RPMI7951 (cell line): ENCODE measurements around the gene AADACL3. TPM values are rescaled to one million over a fixed set of nuclear protein-coding genes. Genes with fewer than 3 reads are reported as not detected.
A peak's percentile ranks its signal among the peaks of the same experiment; 100 is the strongest.
"Not testable (repeated sequence)": the region's sequence is repeated elsewhere in the genome, so short reads cannot be mapped to it uniquely, and the experiment has no call there.

Experiments
- DNase-seq: peaks from one replicate; pipeline ENCODE4 v3.0.0-alpha.2; 2012; ENCODE audit warnings: low read depth
- total RNA-seq: library from RNA; depleted of rRNA; stranded (reverse); fragments of >200 nt; shearing (Covaris generic); gene quantifications from 2 replicates; pipeline ENCODE4 v1.2.3, GENCODE V29; 2014

AADACL3 gene
- total RNA-seq, 1 experiment from 2014 or later = not detected

DNA sequence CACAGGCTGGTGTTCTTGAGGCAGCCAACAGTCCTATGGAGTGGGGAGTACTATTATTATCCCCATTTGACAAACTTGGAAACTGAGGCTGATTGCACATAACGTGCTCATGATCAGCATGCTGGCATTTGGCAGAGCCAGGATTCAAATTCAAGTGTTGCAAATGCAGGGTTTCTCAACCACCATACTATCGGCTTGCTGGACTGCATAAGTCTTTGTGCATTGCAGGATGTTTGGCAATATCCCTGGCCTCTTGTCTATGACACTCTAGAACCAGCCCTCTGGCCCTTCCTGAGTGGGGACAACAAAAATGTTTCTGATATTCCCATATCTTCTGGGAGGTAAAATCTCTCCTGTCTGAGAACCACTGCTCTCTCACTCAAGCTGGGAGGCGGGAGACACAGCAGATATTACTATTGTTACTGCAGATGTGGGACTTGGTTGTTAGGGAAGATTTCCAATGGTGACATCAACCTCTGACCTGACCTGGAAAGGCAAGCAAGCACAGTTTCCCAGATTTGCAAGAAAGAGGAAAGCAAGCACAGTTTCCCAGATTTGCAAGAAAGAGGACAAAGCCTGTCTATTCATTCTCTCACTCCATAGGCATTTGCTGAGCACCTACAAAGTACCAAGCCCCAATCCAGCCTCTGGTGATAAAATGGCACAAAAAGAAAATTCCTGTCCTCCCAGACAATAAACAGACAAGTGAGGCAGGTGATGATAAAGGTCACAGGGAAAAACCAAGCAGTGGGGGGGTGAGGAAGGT lies 1.0 kb upstream of the AADACL3 start:
- DNase-seq = no peak

GRCh38 chr1:12717301-12717838 lies 1.5 kb downstream of the AADACL3 start:
- no peak for DNase-seq

GRCh38 chr1:12722626-12723025 lies 6.7 kb downstream of the AADACL3 start:
- DNase-seq = no peak

DNA sequence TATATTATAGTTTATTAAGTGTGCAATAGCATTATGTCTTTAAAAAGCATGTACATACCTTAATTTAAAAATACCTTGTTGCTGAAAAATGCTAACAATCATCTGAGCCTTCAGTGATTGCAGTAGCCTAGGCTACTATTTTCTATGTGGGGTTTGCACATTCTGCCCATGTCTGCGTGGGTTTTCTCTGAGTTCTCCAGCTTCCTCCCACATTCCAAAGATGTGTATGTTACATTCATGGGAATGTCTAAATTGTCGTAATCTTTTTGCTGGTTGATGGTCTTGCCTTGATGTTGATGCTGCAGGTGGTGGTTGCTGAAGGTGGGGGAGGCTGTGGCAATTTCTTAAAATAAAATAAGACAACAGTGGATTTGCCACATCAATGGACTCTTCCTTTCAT lies 12.5 kb downstream of the AADACL3 start:
- no peak for DNase-seq

DNA sequence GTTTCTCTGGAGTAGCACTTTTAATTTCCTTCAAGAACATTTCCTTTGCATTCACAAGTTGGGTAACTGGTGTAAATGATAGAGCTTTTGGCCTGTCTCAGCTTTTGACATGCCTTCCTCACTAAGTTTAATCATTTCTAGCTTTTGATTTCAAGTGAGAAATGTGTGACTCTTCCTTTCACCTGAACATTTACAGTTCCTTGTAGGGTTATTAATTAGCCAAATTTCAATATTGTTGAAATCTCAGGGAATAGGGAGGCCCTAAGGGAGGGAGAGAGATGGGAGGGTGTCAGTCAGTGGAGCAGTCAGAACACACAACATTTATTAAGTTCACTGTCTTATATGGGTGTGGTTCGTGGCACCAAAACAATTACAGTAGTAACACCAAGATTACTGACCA lies 14.2 kb downstream of the AADACL3 start:
- DNase-seq = no peak

- DNase-seq = not testable (repeated sequence)
These were observed 15.2 kb downstream of the AADACL3 start for GRCh38 chr1:12731084-12731483.

DNA sequence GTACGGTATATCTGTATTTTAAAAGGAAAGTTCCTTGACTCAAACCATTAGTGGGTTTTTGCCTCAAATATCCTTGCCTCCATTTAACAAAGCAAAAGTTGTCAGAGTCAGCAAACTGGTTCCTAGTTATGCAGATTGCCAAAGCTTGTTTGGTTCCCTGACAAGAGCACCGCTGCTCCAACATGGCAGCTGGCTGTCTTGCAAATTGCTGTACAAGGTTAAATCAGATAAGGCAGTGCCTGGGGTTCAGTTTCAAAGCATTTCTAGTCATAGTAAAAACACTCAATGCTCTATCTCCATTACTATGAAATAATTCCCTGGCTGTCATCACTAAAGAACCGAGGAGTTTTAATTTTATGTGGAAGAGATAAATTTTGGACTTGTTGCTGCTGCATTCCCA lies 18.7 kb downstream of the AADACL3 start:
- DNase-seq = no peak

DNA sequence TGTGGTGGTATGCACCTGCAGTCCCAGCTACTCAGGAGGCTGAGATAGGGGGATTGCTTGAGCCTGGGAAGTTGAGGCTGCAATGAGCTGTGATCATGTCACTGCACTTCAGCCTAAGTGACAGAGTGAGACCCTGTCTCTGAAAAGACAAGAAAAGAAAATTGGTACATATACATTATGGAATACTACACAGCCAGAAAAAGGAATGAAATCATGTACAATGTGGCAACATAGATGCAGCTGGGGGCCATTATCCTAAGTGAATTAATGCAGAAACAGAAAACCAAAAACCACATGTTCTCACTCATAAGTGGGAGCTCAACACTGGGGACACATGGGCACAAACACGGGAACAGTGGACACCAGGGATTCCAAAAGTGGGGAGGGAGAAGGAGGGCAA lies 23.0 kb downstream of the AADACL3 start:
- no peak for DNase-seq

DNA sequence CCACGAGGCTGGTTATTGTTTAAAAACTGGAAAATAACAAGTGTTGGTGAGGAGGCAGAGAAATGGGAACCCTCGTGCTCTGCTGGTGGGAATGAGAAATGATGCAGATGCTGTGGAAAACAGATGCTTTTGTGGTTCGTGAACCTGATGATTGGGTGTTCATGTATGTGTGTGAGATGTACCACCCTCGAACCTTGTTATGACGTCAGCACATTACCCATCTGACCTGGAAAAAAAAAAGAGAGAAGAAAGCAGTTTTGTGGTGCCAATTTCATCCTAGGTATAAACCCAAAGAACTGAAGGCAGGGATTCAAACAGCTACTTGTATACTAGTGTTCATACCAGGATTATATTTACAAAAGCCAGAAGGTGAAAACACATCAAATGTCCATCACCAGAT lies 23.7 kb downstream of the AADACL3 start:
- no peak for DNase-seq

GRCh38 chr1:12741946-12742345 lies 26.0 kb downstream of the AADACL3 start:
- DNase-seq = no peak

GRCh38 chr1:12745126-12745991 lies 29.4 kb downstream of the AADACL3 start:
- no peak for DNase-seq

- DNase-seq = peak; percentile 14
These were observed 30.0 kb downstream of the AADACL3 start, which contains the start of gene CFAP107 for GRCh38 chr1:12745992-12746323. Gene CFAP107, plus strand, starts transcription at chr1:12746200. Its CDS starts 231 bp downstream, at chr1:12746431.

- DNase-seq = no peak
These were observed 33.0 kb downstream of the AADACL3 start for GRCh38 chr1:12748778-12749355.

GRCh38 chr1:12754738-12755137 lies 38.8 kb downstream of the AADACL3 start:
- DNase-seq = no peak

DNA sequence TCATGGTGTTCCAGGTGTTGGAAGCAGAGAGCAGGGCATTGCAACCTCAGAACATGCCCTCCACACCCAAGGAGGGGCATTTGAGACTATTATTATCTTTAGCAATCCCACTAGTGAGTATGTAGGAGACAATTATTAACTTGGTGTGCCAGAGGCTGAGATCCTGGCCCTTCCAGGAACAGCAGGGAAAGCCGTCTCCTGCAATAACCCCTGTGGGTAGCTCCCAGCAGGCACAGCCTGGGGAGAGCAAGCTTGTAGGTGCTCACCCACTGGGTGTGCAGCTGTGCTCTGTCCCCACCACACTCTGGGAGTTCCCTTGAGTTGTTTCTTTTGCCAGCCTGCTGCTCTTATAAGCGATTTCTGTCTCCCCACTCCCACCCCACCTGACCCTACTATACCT lies 40.4 kb downstream of the AADACL3 start:
- DNase-seq = no peak

- no peak for DNase-seq
These were observed 41.0 kb downstream of the AADACL3 start for GRCh38 chr1:12756768-12757413.

GRCh38 chr1:12757836-12758235 lies 41.9 kb downstream of the AADACL3 start:
- DNase-seq = no peak

GRCh38 chr1:12760256-12760795 lies 44.4 kb downstream of the AADACL3 start:
- DNase-seq = peak; percentile 11

DNA sequence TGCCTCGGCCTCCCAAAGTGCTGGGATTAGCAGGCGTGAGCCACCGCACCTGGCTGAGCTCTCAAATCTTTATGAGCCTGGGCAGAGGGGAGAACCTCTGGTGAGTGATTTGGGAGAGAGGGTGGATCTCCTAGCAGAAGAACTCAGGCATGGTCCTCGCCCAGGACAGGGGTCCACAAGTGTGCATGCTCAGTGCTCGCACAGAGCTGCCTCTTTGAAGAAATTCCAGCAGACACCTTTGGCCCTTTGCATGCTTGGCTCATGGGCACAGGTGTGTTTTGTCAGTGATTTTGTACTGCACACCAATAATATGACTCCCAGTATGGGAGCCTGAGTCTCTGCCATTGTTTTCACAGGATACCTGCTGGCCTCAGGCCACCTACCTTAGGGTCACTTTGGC lies 45.9 kb downstream of the AADACL3 start:
- DNase-seq = no peak

DNA sequence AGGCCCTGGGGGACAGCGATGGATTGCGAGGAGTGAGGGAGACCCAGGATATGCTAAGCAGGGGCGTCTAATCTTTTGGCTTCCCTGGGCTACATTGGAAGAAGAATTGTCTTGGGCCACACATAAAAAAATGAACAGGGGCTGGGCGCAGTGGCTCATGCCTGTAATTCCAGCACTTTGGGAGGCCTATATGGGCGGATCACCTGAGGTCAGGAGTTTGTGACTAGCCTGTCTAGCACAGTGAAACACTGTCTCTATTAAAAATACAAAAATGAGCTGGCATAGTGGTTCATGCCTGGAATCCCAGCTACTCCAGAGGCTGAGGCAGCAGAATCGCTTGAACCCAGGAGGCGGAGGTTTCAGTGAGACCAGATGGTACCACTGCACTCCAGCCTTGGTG lies 46.9 kb downstream of the AADACL3 start:
- DNase-seq = no peak

- DNase-seq = no peak
These were observed 47.6 kb downstream of the AADACL3 start for GRCh38 chr1:12763479-12763878.

DNA sequence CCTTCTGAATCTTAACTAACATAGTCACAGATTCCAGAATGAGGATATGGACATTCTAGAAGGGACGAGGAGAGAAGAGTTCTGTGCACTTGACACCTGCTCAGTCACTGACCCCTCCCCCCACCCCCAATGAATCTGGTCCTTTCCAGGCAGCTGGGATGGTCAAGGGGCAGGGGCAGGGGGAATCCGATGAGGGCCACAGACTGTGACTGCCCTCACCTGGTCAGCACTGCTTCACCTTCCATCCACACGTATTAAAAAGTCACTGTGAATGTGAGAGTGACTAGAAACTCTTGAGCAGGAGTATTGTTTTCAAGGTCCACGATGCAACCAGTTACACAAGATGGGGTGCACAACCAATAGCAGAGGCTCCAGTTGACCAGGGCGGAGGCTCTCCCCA lies 48.1 kb downstream of the AADACL3 start:
- no peak for DNase-seq
